Measurements from ENCODE around the gene CEP126.

CEP126 gene

GRCh38 chr11:102010776-102011494, 96.1 kb downstream of the CEP126 start:
- no peak for DNase-seq

- DNase-seq = no peak
These were observed 98.1 kb downstream of the CEP126 start for GRCh38 chr11:102012946-102013345.

GRCh38 chr11:102014756-102015155, 99.9 kb downstream of the CEP126 start:
- DNase-seq = no peak

- DNase-seq = no peak
These were observed 102.2 kb downstream of the CEP126 start for GRCh38 chr11:102017026-102017425.

GRCh38 chr11:102026217-102026616, 111.4 kb downstream of the CEP126 start:
- DNase-seq = no peak

- DNase-seq = no peak
These were observed 112.1 kb downstream of the CEP126 start for GRCh38 chr11:102026959-102027358.

- no peak for DNase-seq
These were observed 121.9 kb downstream of the CEP126 start for GRCh38 chr11:102036757-102037156.

- no peak for DNase-seq
These were observed 132.0 kb downstream of the CEP126 start for GRCh38 chr11:102046841-102047240.

- peak; percentile 88 for DNase-seq
These were observed 132.6 kb downstream of the CEP126 start, which contains the start of gene CFAP300 for GRCh38 chr11:102047305-102047924. Gene CFAP300 (plus strand): TSS chr11:102047437. CDS start chr11:102047471, 34 bp downstream.

Data from COR-L47 (cell line).